HepG2 (cell line): ENCODE results near the gene ZFP64. TPM values are rescaled to one million over a fixed set of nuclear protein-coding genes. Genes with fewer than 3 reads are reported as not detected.

Experiments used
- AKAP8 ChIP-seq: sonication (generic); formaldehyde crosslinking; IDR thresholded peaks from 2 replicates; pipeline ENCODE4 v1.5.1; 2020; ENCODE audit warnings: mild to moderate bottlenecking, missing genetic modification reagents
- E2F2 ChIP-seq: sonication (generic); formaldehyde crosslinking; IDR thresholded peaks from 2 replicates; pipeline ENCODE4 v1.4.0; 2020; ENCODE audit warnings: missing genetic modification reagents, borderline replicate concordance
- FOXO1 ChIP-seq: sonication (generic); formaldehyde crosslinking; IDR thresholded peaks from 2 replicates; pipeline ENCODE4 v1.4.0; 2020; ENCODE audit warnings: missing genetic modification reagents
- NFAT5 ChIP-seq: sonication (generic); formaldehyde crosslinking; IDR thresholded peaks from 2 replicates; pipeline ENCODE4 v1.4.0; 2020; ENCODE audit warnings: missing genetic modification reagents
- NR2C2 ChIP-seq: sonication (generic); formaldehyde crosslinking; IDR thresholded peaks from 2 replicates; pipeline ENCODE4 v1.4.0; 2020; ENCODE audit warnings: missing genetic modification reagents, mild to moderate bottlenecking, moderate library complexity, borderline replicate concordance
- POGZ ChIP-seq: sonication (generic); formaldehyde crosslinking; IDR thresholded peaks from 2 replicates; pipeline ENCODE4 v1.4.0; 2020; ENCODE audit warnings: mild to moderate bottlenecking, missing genetic modification reagents
- SOX5 ChIP-seq: IDR thresholded peaks from 2 replicates; pipeline ENCODE4 v1.6.1; 2016; ENCODE audit warnings: borderline replicate concordance
- TCF12 ChIP-seq, 2 experiments: fragments of 450-650 bp in 1 of 2; sonication (generic) in 1 of 2; formaldehyde crosslinking in 1 of 2; IDR thresholded peaks; 2 replicates each; pipeline versions ENCODE4 v1.6.1 to v1.8.0; 2017 to 2022; ENCODE audit warnings: antibody characterized with exemption in 1 of 2, mild to moderate bottlenecking in 1 of 2, missing genetic modification reagents in 1 of 2, moderate library complexity in 1 of 2
- TMF1 ChIP-seq: sonication (generic); formaldehyde crosslinking; IDR thresholded peaks from 2 replicates; pipeline ENCODE4 v1.8.1; 2022; ENCODE audit warnings: low read depth, missing genetic modification reagents
- TRIM22 ChIP-seq: fragments of 450-650 bp; IDR thresholded peaks from 2 replicates; pipeline ENCODE4 v1.6.1; 2017
- XRCC5 ChIP-seq: fragments of 200-400 bp; formaldehyde crosslinking; optimal IDR thresholded peaks from 2 replicates; pipeline ENCODE3; 2017; ENCODE audit warnings: mild to moderate bottlenecking, low read length
- ZNF160 ChIP-seq: sonication (generic); formaldehyde crosslinking; IDR thresholded peaks from 2 replicates; pipeline ENCODE4 v1.8.0; 2022; ENCODE audit warnings: mild to moderate bottlenecking, inconsistent platforms, missing genetic modification reagents
- ZNF354B ChIP-seq: sonication (generic); formaldehyde crosslinking; IDR thresholded peaks from 2 replicates; pipeline ENCODE4 v1.8.0; 2022; ENCODE audit warnings: mild to moderate bottlenecking, missing genetic modification reagents
- ZNF629 ChIP-seq: sonication (generic); formaldehyde crosslinking; conservative IDR thresholded peaks from 2 replicates; pipeline ENCODE4 v1.5.0; 2020; ENCODE audit warnings: missing genetic modification reagents
- ZNF691 ChIP-seq: sonication (generic); formaldehyde crosslinking; IDR thresholded peaks from 2 replicates; pipeline ENCODE4 v1.4.0; 2020; ENCODE audit warnings: missing genetic modification reagents, low read depth, mild to moderate bottlenecking, borderline replicate concordance
- ZNF788 ChIP-seq: sonication (generic); formaldehyde crosslinking; IDR thresholded peaks from 2 replicates; pipeline ENCODE4 v1.5.0; 2020; ENCODE audit warnings: mild to moderate bottlenecking, missing genetic modification reagents, borderline replicate concordance
- ZXDC ChIP-seq: sonication (generic); formaldehyde crosslinking; IDR thresholded peaks from 2 replicates; pipeline ENCODE4 v1.5.0; 2020; ENCODE audit warnings: mild to moderate bottlenecking, missing genetic modification reagents
- polyA plus RNA-seq, 8 experiments: library from polyadenylated mRNA; depleted of rRNA in 3 of 8; stranded (reverse) in 7 of 8; unstranded in 1 of 8; fragments of >200 nt; fragmentation: Illumina TruSeq in 4 of 8; extraction: Trizol in 4 of 8; gene quantifications; 2 replicates each; pipeline versions ENCODE4 v1.2.1 to v1.2.3, GENCODE V29; 2011 to 2016; ENCODE audit warnings: low read depth in 4 of 8, missing spikeins in 1 of 8, mixed read lengths in 1 of 8; ENCODE audit not compliant: insufficient read depth in 1 of 8
- total RNA-seq, 5 experiments: library from RNA; depleted of rRNA; stranded (reverse); fragments of >200 nt; fragmentation: Illumina TruSeq; extraction: Trizol; gene quantifications; 2 replicates each; pipeline ENCODE4 v1.2.3, GENCODE V29; 2016; ENCODE audit warnings: low read depth in 1 of 5

ZFP64 gene
- total and polyA plus RNA-seq, 2 of the 13 experiments (the other 11 are each of a cell fraction or from before 2014, with no cell fraction given): 12.0 to 24.3 TPM

GRCh38 chr20:52234302-52235045 lies 42.9 kb upstream of the ZFP64 start (continued):
- TF ChIP-seq TCF12 (IDR thresholded peaks at IDR 0.05): no peak
- no peak for TF ChIP-seq TCF12 (CRISPR knock-in tag; IDR thresholded peaks at IDR 0.05)
- TF ChIP-seq ZNF629 (CRISPR knock-in tag): no peak
- peak; percentile 79 for TF ChIP-seq POGZ (CRISPR knock-in tag)
- TF ChIP-seq SOX5 (CRISPR knock-in tag): peak; percentile 75; the same call in 1 of the 2 replicates
- no peak for TF ChIP-seq TMF1 (CRISPR knock-in tag)
- no peak for TF ChIP-seq NFAT5
- no peak for TF ChIP-seq ZNF354B (CRISPR knock-in tag)
- TF ChIP-seq TRIM22: no peak
- no peak for TF ChIP-seq XRCC5
- no peak for TF ChIP-seq AKAP8
- TF ChIP-seq ZNF788: no peak
- TF ChIP-seq NR2C2 (CRISPR knock-in tag): peak; percentile 96
- TF ChIP-seq ZXDC (CRISPR knock-in tag): no peak
- no peak; the same call in 1 of the 2 replicates for TF ChIP-seq ZNF691 (CRISPR knock-in tag)
- no peak for TF ChIP-seq ZNF160
- peak; percentile 45; the same call in 1 of the 2 replicates for TF ChIP-seq FOXO1 (CRISPR knock-in tag)
- TF ChIP-seq E2F2 (CRISPR knock-in tag): no peak
